HepG2 (cell line): ENCODE results near the gene UTP11.

Source experiments
- ATF7 ChIP-seq, 2 experiments: fragments of 450-650 bp in 1 of 2; sonication (generic) in 1 of 2; formaldehyde crosslinking in 1 of 2; IDR thresholded peaks; 2 replicates each; pipeline versions ENCODE4 v1.4.0 to v1.6.1; 2016 to 2020; ENCODE audit warnings: antibody characterized with exemption in 1 of 2, mild to moderate bottlenecking in 1 of 2, missing genetic modification reagents in 1 of 2
- EP300 ChIP-seq, 3 experiments: sonication (generic) in 1 of 3; formaldehyde crosslinking in 1 of 3; IDR thresholded peaks; 2 replicates each; pipeline versions ENCODE4 v1.5.1 to v1.6.1; 2011 to 2020; ENCODE audit warnings: low read depth in 2 of 3, low read length in 2 of 3, borderline replicate concordance in 1 of 3, improper control_type of control experiment in 1 of 3, mild to moderate bottlenecking in 1 of 3, missing genetic modification reagents in 1 of 3, moderate library complexity in 1 of 3
- EZH2 ChIP-seq: conservative IDR thresholded peaks from 2 replicates; pipeline ENCODE4 v1.6.1; 2012; ENCODE audit warnings: mild to moderate bottlenecking, low read depth, low read length, moderate library complexity
- FOSL1 ChIP-seq: sonication (generic); formaldehyde crosslinking; IDR thresholded peaks from 2 replicates; pipeline ENCODE4 v1.9.0; 2021; ENCODE audit warnings: missing genetic modification reagents, borderline replicate concordance
- GABPB1 ChIP-seq: IDR thresholded peaks from 2 replicates; pipeline ENCODE4 v1.6.1; 2016; ENCODE audit warnings: mild to moderate bottlenecking, missing genetic modification reagents, moderate library complexity, missing compliant biosample characterization
- JUND ChIP-seq: sonication (generic); formaldehyde crosslinking; IDR thresholded peaks from 2 replicates; pipeline ENCODE4 v1.8.0; 2022; ENCODE audit warnings: mild to moderate bottlenecking, missing genetic modification reagents
- PHF8 ChIP-seq: sonication (generic); formaldehyde crosslinking; IDR thresholded peaks from 2 replicates; pipeline ENCODE4 v1.5.0; 2020; ENCODE audit warnings: missing genetic modification reagents
- POLR2AphosphoS5 ChIP-seq: IDR thresholded peaks from 2 replicates; pipeline ENCODE4 v1.6.1; 2012; ENCODE audit warnings: low read depth, low read length
- SETDB1 ChIP-seq: sonication (generic); formaldehyde crosslinking; IDR thresholded peaks from 2 replicates; pipeline ENCODE4 v1.5.1; 2020; ENCODE audit warnings: missing genetic modification reagents, mild to moderate bottlenecking, borderline replicate concordance
- SMAD9 ChIP-seq: sonication (generic); formaldehyde crosslinking; IDR thresholded peaks from 2 replicates; pipeline ENCODE4 v1.5.1; 2020; ENCODE audit warnings: mild to moderate bottlenecking, missing genetic modification reagents
- ZNF224 ChIP-seq: sonication (generic); formaldehyde crosslinking; IDR thresholded peaks from 2 replicates; pipeline ENCODE4 v1.5.0; 2020; ENCODE audit warnings: mild to moderate bottlenecking, missing genetic modification reagents
- TF ChIP-seq, protein P1 (sequence below): sonication (generic); formaldehyde crosslinking; IDR thresholded peaks from 2 replicates; pipeline ENCODE4 v1.5.0; 2020; ENCODE audit warnings: mild to moderate bottlenecking, missing genetic modification reagents, moderate library complexity
- TF ChIP-seq, protein P2 (sequence below), 2 experiments: sonication (generic) in 1 of 2; formaldehyde crosslinking in 1 of 2; IDR thresholded peaks; 2 replicates each; pipeline versions ENCODE4 v1.4.0 to v1.6.1; 2016 to 2020; ENCODE audit warnings: borderline replicate concordance in 1 of 2, low read depth in 1 of 2, mild to moderate bottlenecking in 1 of 2, missing genetic modification reagents in 1 of 2
- TF ChIP-seq, protein P3 (sequence below): sonication (generic); formaldehyde crosslinking; IDR thresholded peaks from 2 replicates; pipeline ENCODE4 v1.8.1; 2023; ENCODE audit warnings: mild to moderate bottlenecking, missing genetic modification reagents, borderline replicate concordance

DNA sequence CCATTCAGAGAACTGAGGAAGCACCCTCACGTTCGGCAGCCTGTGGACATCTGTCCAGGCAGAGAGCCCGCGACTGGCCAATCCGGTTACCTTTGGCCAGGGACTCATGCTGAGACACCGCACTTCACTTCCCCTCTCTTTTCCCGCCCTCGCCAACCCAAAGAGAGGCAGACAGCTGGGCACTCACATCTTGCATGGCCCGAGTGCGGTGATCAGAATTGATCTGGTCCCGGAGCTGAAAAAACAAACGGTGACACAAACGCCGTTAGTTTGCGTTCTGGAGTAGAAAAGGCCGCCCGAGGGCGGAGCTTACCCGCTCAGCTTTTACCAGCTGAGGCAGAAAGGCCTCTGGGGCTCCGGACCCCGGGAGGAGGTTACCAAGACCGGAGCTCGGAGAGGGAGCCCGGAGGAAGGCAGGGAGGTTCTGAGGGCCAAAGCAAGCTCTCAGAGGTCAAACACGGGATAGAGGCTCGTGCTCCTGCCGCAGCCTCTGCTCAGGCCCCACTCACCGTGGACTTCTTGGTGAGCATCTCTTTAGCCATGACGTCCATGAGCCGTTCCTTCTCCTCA, 23.1 kb upstream of the UTP11 start:
- TF ChIP-seq FOSL1 (CRISPR knock-in tag), result no peak
- TF ChIP-seq, protein P1, sequence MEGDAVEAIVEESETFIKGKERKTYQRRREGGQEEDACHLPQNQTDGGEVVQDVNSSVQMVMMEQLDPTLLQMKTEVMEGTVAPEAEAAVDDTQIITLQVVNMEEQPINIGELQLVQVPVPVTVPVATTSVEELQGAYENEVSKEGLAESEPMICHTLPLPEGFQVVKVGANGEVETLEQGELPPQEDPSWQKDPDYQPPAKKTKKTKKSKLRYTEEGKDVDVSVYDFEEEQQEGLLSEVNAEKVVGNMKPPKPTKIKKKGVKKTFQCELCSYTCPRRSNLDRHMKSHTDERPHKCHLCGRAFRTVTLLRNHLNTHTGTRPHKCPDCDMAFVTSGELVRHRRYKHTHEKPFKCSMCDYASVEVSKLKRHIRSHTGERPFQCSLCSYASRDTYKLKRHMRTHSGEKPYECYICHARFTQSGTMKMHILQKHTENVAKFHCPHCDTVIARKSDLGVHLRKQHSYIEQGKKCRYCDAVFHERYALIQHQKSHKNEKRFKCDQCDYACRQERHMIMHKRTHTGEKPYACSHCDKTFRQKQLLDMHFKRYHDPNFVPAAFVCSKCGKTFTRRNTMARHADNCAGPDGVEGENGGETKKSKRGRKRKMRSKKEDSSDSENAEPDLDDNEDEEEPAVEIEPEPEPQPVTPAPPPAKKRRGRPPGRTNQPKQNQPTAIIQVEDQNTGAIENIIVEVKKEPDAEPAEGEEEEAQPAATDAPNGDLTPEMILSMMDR (CRISPR knock-in tag), result no peak
- no peak for TF ChIP-seq SETDB1 (CRISPR knock-in tag)
- no peak for TF ChIP-seq ZNF224 (CRISPR knock-in tag)
- no peak for TF ChIP-seq EP300 (IDR thresholded peaks at IDR 0.05; ENCODE audit: low read depth in 2 of 2, low read length in 2 of 2)
- no peak for TF ChIP-seq EP300 (CRISPR knock-in tag; IDR thresholded peaks at IDR 0.05; ENCODE audit: borderline replicate concordance)
- TF ChIP-seq ATF7 (IDR thresholded peaks at IDR 0.05), result no peak
- TF ChIP-seq ATF7 (CRISPR knock-in tag; IDR thresholded peaks at IDR 0.05), result no peak
- TF ChIP-seq PHF8 (CRISPR knock-in tag), result no peak
- TF ChIP-seq JUND (CRISPR knock-in tag), result no peak
- no peak for TF ChIP-seq GABPB1 (CRISPR knock-in tag)
- TF ChIP-seq POLR2AphosphoS5, result no peak
- no peak for TF ChIP-seq EZH2
- TF ChIP-seq SMAD9 (CRISPR knock-in tag), result no peak
- TF ChIP-seq, protein P2, sequence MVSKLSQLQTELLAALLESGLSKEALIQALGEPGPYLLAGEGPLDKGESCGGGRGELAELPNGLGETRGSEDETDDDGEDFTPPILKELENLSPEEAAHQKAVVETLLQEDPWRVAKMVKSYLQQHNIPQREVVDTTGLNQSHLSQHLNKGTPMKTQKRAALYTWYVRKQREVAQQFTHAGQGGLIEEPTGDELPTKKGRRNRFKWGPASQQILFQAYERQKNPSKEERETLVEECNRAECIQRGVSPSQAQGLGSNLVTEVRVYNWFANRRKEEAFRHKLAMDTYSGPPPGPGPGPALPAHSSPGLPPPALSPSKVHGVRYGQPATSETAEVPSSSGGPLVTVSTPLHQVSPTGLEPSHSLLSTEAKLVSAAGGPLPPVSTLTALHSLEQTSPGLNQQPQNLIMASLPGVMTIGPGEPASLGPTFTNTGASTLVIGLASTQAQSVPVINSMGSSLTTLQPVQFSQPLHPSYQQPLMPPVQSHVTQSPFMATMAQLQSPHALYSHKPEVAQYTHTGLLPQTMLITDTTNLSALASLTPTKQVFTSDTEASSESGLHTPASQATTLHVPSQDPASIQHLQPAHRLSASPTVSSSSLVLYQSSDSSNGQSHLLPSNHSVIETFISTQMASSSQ (IDR thresholded peaks at IDR 0.05; ENCODE audit: low read depth), result no peak
- TF ChIP-seq, protein P2 (CRISPR knock-in tag; IDR thresholded peaks at IDR 0.05; ENCODE audit: borderline replicate concordance), result no peak
- TF ChIP-seq, protein P3, sequence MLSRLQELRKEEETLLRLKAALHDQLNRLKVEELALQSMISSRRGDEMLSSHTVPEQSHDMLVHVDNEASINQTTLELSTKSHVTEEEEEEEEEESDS (CRISPR knock-in tag), result no peak
